Liver (tissue), 9 donors: ENCODE measurements around the gene CCDC78. TPM values are rescaled to one million over a fixed set of nuclear protein-coding genes. Genes with fewer than 3 reads are reported as not detected.
A peak's percentile ranks its signal among the peaks of the same experiment; 100 is the strongest.

ENCODE experiments used
- DNase-seq: peaks from one replicate; pipeline ENCODE4 v3.0.0-alpha.2; 2017; ENCODE audit warnings: low spot score
- H3K27ac ChIP-seq, 2 donors: one replicate each; pipeline ENCODE4 v1.7.0; 2013; ENCODE audit warnings: inconsistent platforms in 2 of 2, low read length in 2 of 2, control low read depth in 1 of 2, low read depth in 1 of 2, mild to moderate bottlenecking in 1 of 2
- H3K27me3 ChIP-seq, 4 donors: one replicate each; pipeline versions ENCODE4 v1.6.1 to v1.7.0; 2013; ENCODE audit warnings: low read length in 3 of 4, inconsistent platforms in 1 of 4, mild to moderate bottlenecking in 1 of 4, moderate library complexity in 1 of 4; ENCODE audit not compliant: control insufficient read depth in 4 of 4, insufficient read depth in 4 of 4
- H3K36me3 ChIP-seq, 4 donors: one replicate each; pipeline versions ENCODE4 v1.6.1 to v1.7.0; 2013; ENCODE audit warnings: low read length in 3 of 4, mild to moderate bottlenecking in 3 of 4, low read depth in 1 of 4, moderate library complexity in 1 of 4; ENCODE audit not compliant: control insufficient read depth in 4 of 4, insufficient read depth in 3 of 4
- H3K4me1 ChIP-seq, 4 donors: one replicate each; pipeline versions ENCODE4 v1.6.1 to v1.7.0; 2013; ENCODE audit warnings: low read length in 3 of 4, mild to moderate bottlenecking in 3 of 4, moderate library complexity in 1 of 4; ENCODE audit not compliant: control insufficient read depth in 4 of 4, insufficient read depth in 4 of 4
- H3K4me3 ChIP-seq, 3 donors: one replicate each; pipeline versions ENCODE4 v1.6.1 to v1.7.0; 2013; ENCODE audit warnings: low read length in 3 of 3, control low read depth in 1 of 3, low read depth in 1 of 3, mild to moderate bottlenecking in 1 of 3
- H3K9ac ChIP-seq, 2 donors: one replicate each; pipeline ENCODE4 v1.7.0; 2013; ENCODE audit warnings: low read length in 2 of 2, mild to moderate bottlenecking in 2 of 2, moderate library complexity in 2 of 2, control low read depth in 1 of 2, low read depth in 1 of 2
- H3K9me3 ChIP-seq, 4 donors: one replicate each; pipeline versions ENCODE4 v1.6.1 to v1.7.0; 2013; ENCODE audit warnings: low read length in 3 of 4; ENCODE audit not compliant: control insufficient read depth in 4 of 4
- ATF3 ChIP-seq: IDR thresholded peaks from 2 replicates; pipeline ENCODE4 v1.6.1; 2016; ENCODE audit warnings: antibody characterized with exemption
- CTCF ChIP-seq: fragments of 150-350 bp; IDR thresholded peaks from 2 replicates; pipeline ENCODE4 v1.5.1; 2017; ENCODE audit warnings: improper control_type of control experiment, low read depth, low read length; ENCODE audit not compliant: missing input control
- EGR1 ChIP-seq, 2 donors: IDR thresholded peaks; 2 replicates each; pipeline ENCODE4 v1.6.1; 2016 to 2018; ENCODE audit warnings: antibody characterized with exemption in 2 of 2, low read depth in 2 of 2
- FOXA1 ChIP-seq: IDR thresholded peaks from 2 replicates; pipeline ENCODE4 v1.6.1; 2016; ENCODE audit warnings: antibody characterized with exemption
- FOXA2 ChIP-seq: IDR thresholded peaks from 2 replicates; pipeline ENCODE4 v1.6.1; 2016; ENCODE audit warnings: antibody characterized with exemption
- GABPA ChIP-seq, 2 donors: IDR thresholded peaks in 1 of 2; conservative IDR thresholded peaks in 1 of 2; 2 replicates each; pipeline ENCODE4 v1.6.1; 2016; ENCODE audit warnings: antibody characterized with exemption in 2 of 2, mild to moderate bottlenecking in 1 of 2, moderate library complexity in 1 of 2
- HNF4A ChIP-seq, 2 donors: conservative IDR thresholded peaks; 2 replicates each; pipeline ENCODE4 v1.6.1; 2016; ENCODE audit warnings: antibody characterized with exemption in 2 of 2, mild to moderate bottlenecking in 2 of 2
- JUND ChIP-seq, 2 donors: IDR thresholded peaks; 2 replicates each; pipeline ENCODE4 v1.6.1; 2016; ENCODE audit warnings: antibody characterized with exemption in 2 of 2
- NR2F2 ChIP-seq: IDR thresholded peaks from 2 replicates; pipeline ENCODE4 v1.6.1; 2016; ENCODE audit warnings: antibody characterized with exemption
- RAD21 ChIP-seq, 2 donors: IDR thresholded peaks; 2 replicates each; pipeline ENCODE4 v1.6.1; 2016; ENCODE audit warnings: antibody characterized with exemption in 2 of 2, mild to moderate bottlenecking in 2 of 2
- REST ChIP-seq: IDR thresholded peaks from 2 replicates; pipeline ENCODE4 v1.6.1; 2016; ENCODE audit warnings: antibody characterized with exemption, mild to moderate bottlenecking
- RXRA ChIP-seq, 2 donors: IDR thresholded peaks; 2 replicates each; pipeline ENCODE4 v1.6.1; 2017 to 2018; ENCODE audit warnings: antibody characterized with exemption in 2 of 2, mild to moderate bottlenecking in 1 of 2
- SP1 ChIP-seq: IDR thresholded peaks from 2 replicates; pipeline ENCODE4 v1.6.1; 2018; ENCODE audit warnings: antibody characterized with exemption, mild to moderate bottlenecking
- TAF1 ChIP-seq: conservative IDR thresholded peaks from 2 replicates; pipeline ENCODE4 v1.6.1; 2016; ENCODE audit warnings: antibody characterized with exemption, mild to moderate bottlenecking
- YY1 ChIP-seq: IDR thresholded peaks from 2 replicates; pipeline ENCODE4 v1.6.1; 2016; ENCODE audit warnings: antibody characterized with exemption, mild to moderate bottlenecking
- ZBTB33 ChIP-seq: IDR thresholded peaks from 2 replicates; pipeline ENCODE4 v1.6.1; 2016; ENCODE audit warnings: antibody characterized with exemption
- WGBS: extraction: QIAGEN DNeasy Blood & Tissue Kit; methylation state at CpG from one replicate; pipeline ENCODE4 v1.1.7; 2013; 5-methylcytosine and 5-hydroxymethylcytosine counted together
- polyA plus RNA-seq, 2 donors: library from polyadenylated mRNA; stranded (reverse) in 1 of 2; unstranded in 1 of 2; fragments of 200-250 nt in 1 of 2; fragments of >200 nt in 1 of 2; fragmentation: Nextera tagmentation in 1 of 2; extraction: Ambion mirVana in 1 of 2; gene quantifications; one replicate each; pipeline versions ENCODE4 v1.2.1 to v1.2.3, GENCODE V29; 2013 to 2015
- total RNA-seq, 2 donors: library from RNA; depleted of rRNA; stranded (reverse); fragments of >200 nt; gene quantifications; one replicate each; pipeline ENCODE4 v1.2.3, GENCODE V29; 2014
- donor health status: healthy.
- donor health status: healthy.
- donor health status: healthy.
- donor health status: healthy.
- donor health status: healthy.

The CCDC78 gene
- total and polyA plus RNA-seq, 4 donors: 0.05 to 0.28 (median 0.08) TPM; not detected in 1

- H3K27me3 ChIP-seq: peaks cover 2 to 17% (median 7%) of the 10 kb centered on the region in 4 donors
- H3K4me1 ChIP-seq: peaks cover 0 to 14% (median 9%) of the 10 kb centered on the region in 4 donors
- H3K9me3 ChIP-seq: no peaks in the 10 kb centered on the region
- peak overlapping the region in 1 of 3 donors; percentile 32 for H3K4me3 ChIP-seq
- 6% methylated on average over 71 of the region's 71 CpGs for WGBS
- H3K36me3 ChIP-seq: no peaks in the 10 kb centered on the region
- no peak overlapping the region for H3K9ac ChIP-seq
- no peak for DNase-seq
- no peak overlapping the region for H3K27ac ChIP-seq
- no peak for TF ChIP-seq NR2F2
- no peak for TF ChIP-seq CTCF
- no peak for TF ChIP-seq EGR1 (IDR thresholded peaks at IDR 0.05; ENCODE audit: low read depth in 2 of 2)
- TF ChIP-seq GABPA (IDR thresholded peaks at IDR 0.05 in 1 of 2, conservative IDR thresholded peaks at IDR 0.05 in 1 of 2): no peak
- no peak for TF ChIP-seq RAD21 (IDR thresholded peaks at IDR 0.05)
- no peak for TF ChIP-seq FOXA1
- no peak for TF ChIP-seq YY1
- no peak for TF ChIP-seq REST
- no peak for TF ChIP-seq RXRA (IDR thresholded peaks at IDR 0.05)
- TF ChIP-seq SP1: no peak
- no peak for TF ChIP-seq HNF4A (conservative IDR thresholded peaks at IDR 0.05)
- no peak for TF ChIP-seq JUND (IDR thresholded peaks at IDR 0.05)
- no peak for TF ChIP-seq TAF1
Observed at GRCh38 chr16:695355-696089, 30.7 kb downstream of the CCDC78 start.

- Histone ChIP-seq H3K27me3 (peaks cover 2 to 12% (median 7%) of the 10 kb centered on the region in 4 donors), H3K4me1 (peaks cover 0 to 15% (median 12%) of the 10 kb centered on the region in 4 donors), H3K4me3 (peak overlapping the region in 1 of 3 donors; percentile 32), H3K9ac (no peak overlapping the region), H3K36me3 (no peaks in the 10 kb centered on the region), H3K9me3 (no peaks in the 10 kb centered on the region), H3K27ac (no peak overlapping the region)
- no peak for DNase-seq
- TF ChIP-seq EGR1 (IDR thresholded peaks at IDR 0.05; ENCODE audit: low read depth in 2 of 2) (no peak), ZBTB33 (no peak), ATF3 (no peak), FOXA1 (no peak), NR2F2 (no peak), FOXA2 (no peak), YY1 (no peak), JUND (IDR thresholded peaks at IDR 0.05) (no peak), CTCF (no peak), REST (no peak)
- 2% methylated on average over 37 of the region's 37 CpGs for whole genome bisulfite sequencing
Observed at GRCh38 chr16:694863-695354, 31.3 kb downstream of the CCDC78 start.
